Right atrium auricular region (tissue), 2 donors: ENCODE measurements around the gene OR8G1. TPM values are rescaled to one million over a fixed set of nuclear protein-coding genes. Genes with fewer than 3 reads are reported as not detected.

ENCODE experiments used
- DNase-seq: peaks from one replicate; pipeline ENCODE4 v3.0.0-alpha.2; 2019; ENCODE audit warnings: low spot score
- H3K27ac ChIP-seq, 2 donors: fragments of 200-600 bp; sonication (generic); 1 replicate in 1 of 2; 2 replicates in 1 of 2; pipeline ENCODE4 v1.5.1; 2016 to 2019
- H3K27me3 ChIP-seq, 2 donors: fragments of 200-600 bp; sonication (generic); one replicate each; pipeline versions ENCODE4 v1.5.1 to v1.6.0; 2017 to 2019
- H3K36me3 ChIP-seq: fragments of 200-600 bp; sonication (generic); one replicate; pipeline ENCODE4 v1.5.1; 2016
- H3K4me1 ChIP-seq, 2 donors: fragments of 200-600 bp; sonication (generic); one replicate each; pipeline versions ENCODE4 v1.5.1 to v1.6.0; 2017 to 2019
- H3K4me3 ChIP-seq, 2 donors: fragments of 200-600 bp; sonication (generic); 1 replicate in 1 of 2; 2 replicates in 1 of 2; pipeline ENCODE4 v1.5.1; 2017 to 2019; ENCODE audit warnings: mild to moderate bottlenecking in 1 of 2, moderate library complexity in 1 of 2
- H3K9me3 ChIP-seq, 2 donors: fragments of 200-600 bp; sonication (generic); one replicate each; pipeline ENCODE4 v1.5.1; 2019
- CTCF ChIP-seq, 2 donors: fragments of 200-600 bp; sonication (generic); IDR thresholded peaks; one replicate each; pipeline ENCODE4 v1.5.1; 2019; ENCODE audit warnings: antibody characterized with exemption in 2 of 2
- total RNA-seq, 2 donors: library from RNA; depleted of rRNA; stranded (reverse); fragments of >200 nt; gene quantifications; one replicate each; pipeline ENCODE4 v1.1.0, GENCODE V29; 2016

OR8G1 gene
- total RNA-seq, 2 donors from 2014 or later: not detected

GRCh38 chr11:124198897-124199296 is 42.0 kb upstream of the OR8G1 start:
- no peak for DNase-seq
- Histone ChIP-seq H3K4me1 (no peaks in the 10 kb centered on the region), H3K36me3 (no peaks in the 10 kb centered on the region), H3K4me3 (no peak overlapping the region), H3K9me3 (no peaks in the 10 kb centered on the region), H3K27ac (no peak overlapping the region), H3K27me3 (no peaks in the 10 kb centered on the region)
- TF ChIP-seq CTCF (IDR thresholded peaks at IDR 0.05): no peak

GRCh38 chr11:124199702-124200101 is 41.2 kb upstream of the OR8G1 start:
- Histone ChIP-seq H3K9me3 (no peaks in the 10 kb centered on the region), H3K4me3 (no peak overlapping the region), H3K4me1 (no peaks in the 10 kb centered on the region), H3K27ac (no peak overlapping the region), H3K27me3 (no peaks in the 10 kb centered on the region), H3K36me3 (no peaks in the 10 kb centered on the region)
- TF ChIP-seq CTCF (IDR thresholded peaks at IDR 0.05): no peak
- DNase-seq: no peak

- no peak for TF ChIP-seq CTCF (IDR thresholded peaks at IDR 0.05)
- no peak overlapping the region for H3K27ac ChIP-seq
- H3K4me1 ChIP-seq: no peaks in the 10 kb centered on the region
- no peaks in the 10 kb centered on the region for H3K9me3 ChIP-seq
- no peaks in the 10 kb centered on the region for H3K27me3 ChIP-seq
- no peaks in the 10 kb centered on the region for H3K36me3 ChIP-seq
- no peak for DNase-seq
- no peak overlapping the region for H3K4me3 ChIP-seq
Observed at GRCh38 chr11:124200671-124201070, 40.2 kb upstream of the OR8G1 start.

- TF ChIP-seq CTCF (IDR thresholded peaks at IDR 0.05): no peak
- Histone ChIP-seq H3K36me3 (no peaks in the 10 kb centered on the region), H3K4me3 (no peak overlapping the region), H3K27me3 (no peaks in the 10 kb centered on the region), H3K4me1 (no peaks in the 10 kb centered on the region), H3K27ac (no peak overlapping the region), H3K9me3 (no peaks in the 10 kb centered on the region)
- no peak for DNase-seq
Observed at GRCh38 chr11:124202951-124203350, 37.9 kb upstream of the OR8G1 start.

GRCh38 chr11:124204008-124204407 is 36.9 kb upstream of the OR8G1 start:
- no peak for DNase-seq
- H3K27ac ChIP-seq: no peak overlapping the region
- no peaks in the 10 kb centered on the region for H3K36me3 ChIP-seq
- H3K4me3 ChIP-seq: no peak overlapping the region
- H3K27me3 ChIP-seq: no peaks in the 10 kb centered on the region
- H3K9me3 ChIP-seq: no peaks in the 10 kb centered on the region
- no peak for TF ChIP-seq CTCF (IDR thresholded peaks at IDR 0.05)
- no peaks in the 10 kb centered on the region for H3K4me1 ChIP-seq

GRCh38 chr11:124207102-124207792 is 33.6 kb upstream of the OR8G1 start:
- Histone ChIP-seq H3K9me3 (no peaks in the 10 kb centered on the region), H3K27ac (no peak overlapping the region), H3K27me3 (no peaks in the 10 kb centered on the region), H3K4me1 (no peaks in the 10 kb centered on the region), H3K36me3 (no peaks in the 10 kb centered on the region), H3K4me3 (no peak overlapping the region)
- no peak for DNase-seq
- no peak for TF ChIP-seq CTCF (IDR thresholded peaks at IDR 0.05)
